Osteocyte (in vitro differentiated cells): ENCODE data around the gene C19orf12. TPM values are rescaled to one million over a fixed set of nuclear protein-coding genes. Genes with fewer than 3 reads are reported as not detected.

Experiments used
- DNase-seq: peaks from one replicate; pipeline ENCODE4 v3.0.0; 2021; ENCODE audit warnings: mixed read lengths; ENCODE audit not compliant: unreplicated experiment; ENCODE audit errors: extremely low spot score
- H3K27ac Mint-ChIP-seq: one replicate; pipeline ENCODE4 v1.8.0; 2021; ENCODE audit warnings: mild to moderate bottlenecking, mixed read lengths; ENCODE audit not compliant: unreplicated experiment
- H3K27me3 Mint-ChIP-seq: one replicate; pipeline ENCODE4 v1.8.0; 2021; ENCODE audit warnings: mixed read lengths; ENCODE audit not compliant: unreplicated experiment
- H3K36me3 Mint-ChIP-seq: one replicate; pipeline ENCODE4 v1.8.0; 2021; ENCODE audit warnings: mixed read lengths; ENCODE audit not compliant: unreplicated experiment
- H3K4me1 Mint-ChIP-seq: one replicate; pipeline ENCODE4 v1.8.0; 2021; ENCODE audit warnings: mixed read lengths; ENCODE audit not compliant: unreplicated experiment
- H3K4me3 Mint-ChIP-seq: one replicate; pipeline ENCODE4 v1.8.0; 2021; ENCODE audit warnings: mild to moderate bottlenecking, moderate library complexity, mixed read lengths; ENCODE audit not compliant: unreplicated experiment
- H3K9me3 Mint-ChIP-seq: one replicate; pipeline ENCODE4 v1.8.0; 2021; ENCODE audit warnings: mixed read lengths; ENCODE audit not compliant: unreplicated experiment
- CTCF ChIP-seq: fragments of 200-600 bp; sonication (generic); IDR thresholded peaks from 2 replicates; pipeline ENCODE4 v1.5.0; 2021; ENCODE audit warnings: antibody characterized with exemption, mild to moderate bottlenecking, moderate library complexity
- total RNA-seq: library from RNA; stranded (reverse); gene quantifications from 2 replicates; pipeline ENCODE4 v1.2.1, GENCODE V29; 2021

Gene C19orf12
- total RNA-seq, 1 donor from 2014 or later = 42.7 TPM

DNA sequence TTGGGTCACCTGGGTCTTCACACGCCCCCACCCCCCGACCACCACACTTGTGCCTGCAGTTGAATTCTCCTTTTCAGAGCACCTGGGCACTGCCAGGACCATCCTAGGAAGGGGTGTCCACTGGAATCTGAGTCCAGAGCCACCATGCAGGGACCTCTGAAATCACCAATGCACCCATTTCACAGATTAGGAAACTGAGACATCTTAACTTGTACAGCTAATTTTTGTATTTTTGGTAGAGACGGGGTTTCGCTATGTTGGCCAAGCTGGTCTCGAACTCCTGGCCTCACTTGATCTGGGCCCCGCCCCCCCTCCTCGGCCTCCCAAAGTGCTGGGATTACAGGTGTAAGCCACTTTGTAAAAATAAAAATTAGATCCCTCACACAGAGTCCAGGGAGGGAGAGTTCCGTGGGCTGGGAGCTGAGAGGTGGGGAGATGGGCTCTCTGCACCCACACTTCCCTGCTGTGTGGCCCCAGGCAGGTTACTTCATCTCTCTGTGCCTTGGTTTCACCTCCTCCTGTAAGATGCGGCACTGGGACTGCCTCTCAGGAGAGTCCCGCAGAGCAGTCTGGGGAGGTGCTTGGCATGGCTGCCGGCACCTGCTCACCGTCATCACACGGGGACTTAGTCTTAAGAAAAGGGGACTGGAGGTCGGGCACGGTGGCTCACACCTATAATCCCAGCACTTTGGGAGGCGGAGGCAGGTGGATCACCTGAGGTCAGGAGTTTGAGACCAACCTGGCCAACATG, 45.9 kb upstream of the C19orf12 start:
- Mint-ChIP-seq H3K36me3 (no peaks in the 10 kb centered on the region), H3K27me3 (peaks cover 4% of the 10 kb centered on the region), H3K4me1 (peaks cover 2% of the 10 kb centered on the region), H3K4me3 (no peak overlapping the region), H3K27ac (no peak overlapping the region), H3K9me3 (no peaks in the 10 kb centered on the region)
- no peak for DNase-seq
- TF ChIP-seq CTCF = no peak

DNA sequence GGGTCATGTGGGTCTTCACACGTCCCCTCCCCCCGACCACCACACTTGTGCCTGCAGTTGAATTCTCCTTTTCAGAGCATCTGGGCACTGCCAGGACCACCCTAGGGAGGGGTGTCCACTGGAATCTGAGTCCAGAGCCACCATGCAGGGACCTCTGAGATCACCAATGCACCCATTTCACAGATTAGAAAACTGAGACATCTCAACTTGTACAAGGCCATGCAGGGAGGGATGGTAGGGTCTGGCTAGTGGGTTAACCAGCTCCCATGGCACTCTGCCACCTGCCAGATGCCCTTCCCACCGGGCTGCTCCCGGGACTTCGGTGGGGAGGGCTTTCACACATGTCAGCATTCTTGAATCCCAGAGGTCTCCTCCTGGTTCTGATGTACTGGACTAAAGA, 44.3 kb upstream of the C19orf12 start:
- no peak for TF ChIP-seq CTCF
- peaks cover 4% of the 10 kb centered on the region for H3K27me3 Mint-ChIP-seq
- no peak overlapping the region for H3K27ac Mint-ChIP-seq
- no peaks in the 10 kb centered on the region for H3K36me3 Mint-ChIP-seq
- H3K4me1 Mint-ChIP-seq = peaks cover 2% of the 10 kb centered on the region
- no peak for DNase-seq
- H3K4me3 Mint-ChIP-seq = no peak overlapping the region
- no peaks in the 10 kb centered on the region for H3K9me3 Mint-ChIP-seq

DNA sequence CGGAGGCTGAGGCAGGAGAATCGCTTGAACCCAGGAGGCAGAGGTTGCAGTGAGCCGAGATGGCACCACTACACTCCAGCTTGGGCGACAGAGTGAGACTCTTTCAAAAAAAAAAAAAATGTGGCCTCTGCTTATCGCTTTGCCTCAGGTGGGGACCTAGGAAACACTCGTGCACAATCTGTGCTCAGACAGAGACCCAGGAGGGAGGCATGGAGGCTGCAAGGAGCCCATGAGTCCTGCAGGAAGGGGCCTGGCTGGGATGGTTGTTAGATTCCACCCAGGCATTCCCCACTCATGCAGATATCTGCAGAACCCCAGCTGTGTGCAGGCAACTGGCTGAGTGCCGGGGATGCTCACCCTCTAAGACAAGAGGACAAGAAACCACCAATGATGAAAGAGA, 43.8 kb upstream of the C19orf12 start:
- H3K36me3 Mint-ChIP-seq = no peaks in the 10 kb centered on the region
- no peak for TF ChIP-seq CTCF
- no peak for DNase-seq
- peaks cover 2% of the 10 kb centered on the region for H3K4me1 Mint-ChIP-seq
- no peak overlapping the region for H3K4me3 Mint-ChIP-seq
- H3K27me3 Mint-ChIP-seq = no peaks in the 10 kb centered on the region
- no peak overlapping the region for H3K27ac Mint-ChIP-seq
- no peaks in the 10 kb centered on the region for H3K9me3 Mint-ChIP-seq

- H3K27ac Mint-ChIP-seq = no peak overlapping the region
- TF ChIP-seq CTCF = no peak
- H3K36me3 Mint-ChIP-seq = no peaks in the 10 kb centered on the region
- H3K27me3 Mint-ChIP-seq = no peaks in the 10 kb centered on the region
- H3K9me3 Mint-ChIP-seq = no peaks in the 10 kb centered on the region
- DNase-seq = no peak
- H3K4me3 Mint-ChIP-seq = no peak overlapping the region
- H3K4me1 Mint-ChIP-seq = peaks cover 2% of the 10 kb centered on the region
Observed at GRCh38 chr19:29757551-29757950, 42.5 kb upstream of the C19orf12 start.

GRCh38 chr19:29753934-29754305, 38.9 kb upstream of the C19orf12 start:
- no peak for TF ChIP-seq CTCF
- no peak overlapping the region for H3K4me3 Mint-ChIP-seq
- H3K36me3 Mint-ChIP-seq = no peaks in the 10 kb centered on the region
- no peak for DNase-seq
- no peak overlapping the region for H3K27ac Mint-ChIP-seq
- H3K9me3 Mint-ChIP-seq = no peaks in the 10 kb centered on the region
- H3K27me3 Mint-ChIP-seq = peaks cover 9% of the 10 kb centered on the region
- no peaks in the 10 kb centered on the region for H3K4me1 Mint-ChIP-seq
